GM19397 (cell line): ENCODE data around the gene ROR1.
A peak's percentile ranks its signal among the peaks of the same experiment; 100 is the strongest.

Experiments
- ATAC-seq: cut with Tn5 transposase; IDR thresholded peaks from one replicate; pipeline ENCODE4 v1.9.1; 2021; ENCODE audit warnings: mild to moderate bottlenecking, moderate library complexity; ENCODE audit not compliant: unreplicated experiment

ROR1 gene

DNA sequence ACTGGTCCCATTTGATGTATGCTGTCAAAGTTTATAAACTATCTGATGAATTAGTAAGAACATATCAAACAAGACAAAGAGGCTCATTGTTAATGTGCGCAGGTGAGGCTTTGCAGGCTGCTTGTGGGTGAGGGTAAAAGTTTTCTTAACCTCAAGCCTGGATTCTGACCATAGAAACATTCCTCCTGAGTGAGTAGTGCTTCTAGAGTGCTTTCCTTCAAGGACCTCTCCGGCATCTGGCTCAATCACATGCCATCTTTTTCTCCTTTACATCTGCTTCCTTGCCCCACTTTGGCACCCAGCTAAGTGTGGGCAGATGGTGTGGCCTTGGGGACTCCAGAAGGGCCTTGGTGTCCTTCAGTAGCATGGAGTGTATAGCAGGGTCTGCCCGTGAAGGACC lies 104.0 kb downstream of the ROR1 start:
- no peak for ATAC-seq

DNA sequence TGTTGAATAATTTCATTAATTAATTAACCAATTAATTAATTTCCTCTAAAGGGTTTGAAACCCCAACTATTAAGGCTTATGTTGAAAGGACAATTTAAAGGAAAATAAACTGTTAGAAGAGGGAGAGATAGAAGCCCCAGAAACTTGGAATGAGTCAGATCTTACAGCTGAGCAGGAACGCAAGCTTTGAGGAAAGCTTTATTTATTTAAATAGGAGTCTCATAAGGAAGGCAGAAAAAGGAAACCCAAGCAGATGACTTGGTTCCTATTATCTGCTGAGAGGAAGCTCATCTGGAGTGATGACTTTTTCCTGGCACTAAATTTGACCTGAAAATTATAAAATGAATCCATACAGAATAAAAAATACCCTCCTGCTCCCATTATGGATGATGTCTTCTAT lies 105.1 kb downstream of the ROR1 start:
- no peak for ATAC-seq

DNA sequence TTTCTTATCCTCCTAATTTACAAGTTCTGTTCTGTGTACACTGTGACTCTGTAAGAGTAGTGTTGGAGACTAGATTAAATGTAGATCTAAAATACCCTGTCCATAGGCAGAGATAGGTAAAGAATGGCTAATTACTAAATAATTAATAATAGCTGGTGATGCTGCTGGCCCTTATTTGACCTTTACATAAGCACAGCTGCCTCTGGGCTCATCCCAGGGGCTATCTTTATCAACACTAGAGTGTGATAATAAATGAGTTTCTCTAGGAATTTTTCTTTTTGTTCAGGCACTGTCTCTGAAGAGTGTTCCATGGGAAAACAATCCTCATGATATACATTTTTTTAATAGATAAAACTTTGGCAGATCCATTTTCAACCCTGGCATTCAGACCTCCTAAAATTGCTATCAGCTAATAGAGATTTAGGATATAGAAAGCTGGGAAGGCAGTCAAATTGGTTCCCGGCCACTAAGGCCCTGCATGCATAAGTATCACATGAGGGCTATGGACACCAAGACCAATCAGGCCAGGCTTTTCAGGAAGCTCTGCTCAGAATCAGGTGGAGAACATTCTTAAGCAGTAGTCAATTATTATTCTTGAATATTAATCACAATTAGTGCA lies 107.2 kb downstream of the ROR1 start:
- ATAC-seq: no peak

DNA sequence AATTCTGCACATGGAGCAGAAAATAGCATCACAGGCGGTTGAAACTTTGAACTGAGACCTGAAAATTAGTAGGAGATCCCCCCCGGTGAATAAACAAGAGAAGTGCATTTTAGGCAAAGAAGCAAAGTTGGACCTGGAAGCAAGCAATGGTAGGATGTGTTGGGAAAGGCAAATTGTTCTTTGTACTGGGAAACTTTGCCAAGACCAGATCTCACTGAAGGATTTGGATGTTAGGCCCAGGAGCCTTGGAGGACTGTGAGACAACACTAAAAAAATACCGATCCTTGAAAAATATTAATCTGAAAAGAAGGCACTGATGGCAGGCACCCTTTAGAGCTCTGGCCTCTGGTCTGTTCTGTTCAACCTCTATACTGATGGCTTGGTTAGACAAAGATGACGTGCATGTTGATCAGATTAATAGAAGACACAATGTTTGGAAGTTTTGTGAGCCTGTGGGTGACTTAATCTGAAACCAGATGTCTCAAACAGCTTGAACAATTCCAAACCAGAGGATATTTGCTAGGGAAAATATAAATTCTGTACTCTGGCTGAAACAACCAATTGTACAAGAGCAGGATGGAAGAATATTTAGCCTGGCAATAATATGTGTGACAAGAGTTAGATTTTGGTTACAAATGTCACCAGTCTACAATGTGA lies 108.4 kb downstream of the ROR1 start:
- ATAC-seq: no peak

DNA sequence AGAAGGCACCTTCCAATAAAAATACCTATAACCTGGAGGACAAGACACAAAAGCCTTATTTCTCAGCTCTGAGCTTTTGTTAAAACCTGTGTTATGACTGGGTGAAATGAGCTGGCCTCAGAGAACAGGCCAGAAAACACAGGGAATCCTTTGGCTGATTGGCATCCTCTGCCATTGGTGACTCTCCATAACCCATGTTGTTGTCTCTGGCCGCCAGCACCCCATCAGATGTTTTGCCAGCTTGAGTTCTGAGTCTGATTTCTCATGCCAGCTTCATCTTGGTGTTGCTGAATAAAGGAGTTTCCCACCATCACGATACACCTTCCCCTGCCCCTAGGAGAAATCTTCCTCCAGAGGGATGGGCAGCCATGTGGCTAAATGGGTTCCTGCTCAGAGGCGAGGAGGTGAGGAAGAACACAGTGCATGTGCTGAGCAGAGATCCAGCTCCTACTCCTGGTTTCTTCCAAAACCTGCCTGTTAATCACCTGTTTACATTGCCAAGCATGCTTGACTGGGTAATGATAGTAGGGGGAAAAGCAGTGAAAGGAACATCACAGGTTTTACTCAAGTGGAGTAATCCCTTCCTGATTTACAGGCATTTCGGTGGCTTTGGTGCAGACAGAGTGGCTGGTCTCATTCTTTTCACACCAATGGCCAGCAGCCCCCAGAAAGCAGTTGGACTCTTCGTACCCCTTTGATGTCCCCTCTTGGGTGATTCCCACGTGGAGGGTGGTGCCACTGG lies 109.8 kb downstream of the ROR1 start:
- no peak for ATAC-seq

DNA sequence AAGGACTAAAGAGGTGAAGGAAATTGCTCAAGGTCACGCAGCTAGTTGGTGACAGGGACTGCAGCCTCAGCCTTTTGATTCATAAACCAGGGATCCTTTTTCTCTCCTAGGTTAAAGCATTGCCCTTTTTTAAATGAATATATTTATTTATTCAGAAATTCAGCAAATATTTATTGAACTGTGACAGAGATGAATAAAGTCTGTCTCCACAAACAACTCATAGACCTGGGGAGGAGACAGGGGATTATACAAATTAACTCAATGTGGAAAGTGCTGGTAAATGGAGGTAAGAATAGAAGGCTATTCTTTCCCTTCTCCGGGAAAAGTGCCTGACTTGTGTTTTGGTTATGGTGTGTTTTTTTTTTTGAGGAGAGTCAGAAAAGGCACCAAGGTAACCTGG lies 110.7 kb downstream of the ROR1 start:
- no peak for ATAC-seq

DNA sequence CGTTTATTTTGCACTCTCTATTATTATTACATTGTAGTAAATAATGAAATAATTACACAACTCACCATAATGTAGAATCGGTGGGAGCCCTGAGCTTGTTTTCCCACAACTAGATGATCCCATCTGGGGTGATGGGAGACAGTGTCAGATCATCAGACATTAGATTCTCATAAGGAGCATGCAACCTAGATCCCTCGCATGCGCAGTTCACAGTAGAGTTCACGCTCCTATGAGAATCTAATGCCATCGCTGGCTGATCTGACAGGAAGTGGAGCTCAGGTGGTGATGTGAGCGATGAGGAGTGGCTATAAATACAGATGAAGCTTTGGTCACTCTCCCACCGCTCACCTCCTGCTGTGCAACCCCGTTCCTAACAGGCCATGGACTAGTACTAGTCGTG lies 112.1 kb downstream of the ROR1 start:
- ATAC-seq: no peak

DNA sequence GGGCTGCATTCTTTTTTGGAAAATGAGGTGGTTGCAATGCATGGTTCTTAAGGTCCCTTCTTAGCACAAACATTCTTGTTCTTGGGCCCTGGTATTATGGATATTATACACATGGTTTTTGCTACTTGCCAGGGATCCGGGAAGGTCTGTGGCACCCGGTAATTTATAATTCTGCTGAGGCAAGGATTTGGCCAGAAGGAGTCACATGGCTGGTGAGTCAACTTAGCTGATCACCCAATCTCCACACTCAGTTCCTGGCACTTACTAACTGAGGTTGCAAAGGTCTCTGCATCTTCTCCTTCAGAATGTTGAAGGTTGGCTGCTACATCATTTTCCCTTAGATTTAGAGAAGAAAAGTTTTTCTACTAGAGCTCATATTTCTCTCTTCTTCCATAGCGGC lies 112.5 kb downstream of the ROR1 start:
- ATAC-seq: no peak

DNA sequence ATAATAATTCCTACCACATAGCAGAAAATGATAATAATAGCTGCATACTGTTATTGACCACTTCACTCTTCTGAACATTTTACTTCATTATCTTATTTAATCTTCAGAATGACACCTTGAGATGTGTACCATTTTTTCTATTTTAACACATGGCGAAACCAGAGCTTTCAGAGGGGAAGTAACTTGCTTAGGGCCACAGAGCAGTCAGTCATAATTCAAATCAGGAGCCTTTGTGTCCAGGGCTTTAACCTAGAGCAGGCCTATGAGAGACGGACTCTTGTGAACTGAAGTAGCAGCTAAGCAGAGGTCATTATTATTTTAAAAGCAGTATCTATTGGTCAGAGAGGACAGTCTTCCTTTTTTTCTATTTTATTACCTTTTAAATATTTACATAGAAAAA lies 114.0 kb downstream of the ROR1 start:
- ATAC-seq: no peak

DNA sequence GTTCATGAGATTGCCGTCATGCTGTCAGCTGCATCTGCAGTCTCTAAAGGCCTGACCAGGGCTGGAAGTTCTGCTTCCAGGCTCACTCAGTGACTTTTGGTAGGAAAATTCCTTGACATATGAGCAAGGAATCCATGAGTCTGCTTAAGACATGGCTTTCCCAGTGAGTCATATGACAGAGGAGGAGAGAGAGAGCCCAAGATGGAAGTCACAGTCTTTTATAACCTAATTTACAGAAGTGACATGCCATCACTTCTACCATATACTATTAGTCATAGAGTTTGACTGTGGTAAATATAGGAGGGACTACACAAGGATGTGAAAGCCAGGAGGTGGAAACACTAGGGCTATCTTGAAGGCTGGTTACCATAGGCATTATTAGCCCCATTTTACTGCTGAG lies 115.2 kb downstream of the ROR1 start:
- ATAC-seq: no peak

DNA sequence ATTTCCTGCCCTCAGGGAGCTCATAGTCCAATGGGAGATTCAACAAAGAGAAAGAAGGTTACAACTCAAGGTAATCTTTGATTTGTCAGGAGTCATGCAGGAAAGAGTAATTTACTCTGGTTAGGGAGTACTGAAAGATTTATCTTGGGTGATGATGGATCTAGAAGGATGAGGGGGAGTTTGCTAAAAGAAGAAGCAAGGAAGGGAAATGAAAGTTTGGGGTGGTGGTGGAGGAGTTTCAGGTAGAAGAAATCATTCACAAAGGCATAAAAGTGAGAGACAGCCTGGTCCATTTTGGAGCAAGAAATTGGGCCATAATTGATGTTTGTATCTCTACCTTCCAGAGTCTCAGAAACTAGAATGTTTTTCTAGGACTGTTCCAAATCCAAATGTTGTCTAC lies 116.7 kb downstream of the ROR1 start:
- no peak for ATAC-seq

DNA sequence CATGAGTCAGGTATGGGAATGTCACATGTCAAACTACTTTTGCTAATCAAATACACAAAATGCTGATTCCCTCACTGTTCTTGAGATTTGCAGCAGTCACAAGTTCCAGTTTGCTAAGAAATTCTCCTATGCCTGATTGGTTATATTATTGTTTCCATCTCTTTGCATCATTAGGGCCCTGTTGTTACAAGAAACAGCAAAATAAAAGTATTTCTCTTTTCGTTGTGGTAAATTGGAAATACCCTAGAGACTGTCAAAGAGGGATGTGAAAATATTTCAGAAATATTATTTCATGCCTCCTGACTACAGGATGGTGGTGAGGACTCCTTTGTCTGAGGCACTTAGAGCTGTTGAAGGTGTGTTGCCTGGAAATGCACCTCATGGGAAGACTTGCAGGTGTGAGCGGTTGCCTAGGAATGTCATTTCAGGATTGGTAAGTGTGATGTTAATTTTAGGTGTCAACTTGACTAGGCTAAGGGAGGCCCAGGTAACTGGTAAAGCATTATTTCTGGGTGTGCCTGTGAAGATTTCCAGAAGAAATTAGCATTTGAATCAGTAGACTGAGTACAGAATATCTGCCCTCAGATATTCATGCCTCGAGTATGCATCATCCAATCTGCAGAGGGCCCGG lies 117.4 kb downstream of the ROR1 start:
- no peak for ATAC-seq

DNA sequence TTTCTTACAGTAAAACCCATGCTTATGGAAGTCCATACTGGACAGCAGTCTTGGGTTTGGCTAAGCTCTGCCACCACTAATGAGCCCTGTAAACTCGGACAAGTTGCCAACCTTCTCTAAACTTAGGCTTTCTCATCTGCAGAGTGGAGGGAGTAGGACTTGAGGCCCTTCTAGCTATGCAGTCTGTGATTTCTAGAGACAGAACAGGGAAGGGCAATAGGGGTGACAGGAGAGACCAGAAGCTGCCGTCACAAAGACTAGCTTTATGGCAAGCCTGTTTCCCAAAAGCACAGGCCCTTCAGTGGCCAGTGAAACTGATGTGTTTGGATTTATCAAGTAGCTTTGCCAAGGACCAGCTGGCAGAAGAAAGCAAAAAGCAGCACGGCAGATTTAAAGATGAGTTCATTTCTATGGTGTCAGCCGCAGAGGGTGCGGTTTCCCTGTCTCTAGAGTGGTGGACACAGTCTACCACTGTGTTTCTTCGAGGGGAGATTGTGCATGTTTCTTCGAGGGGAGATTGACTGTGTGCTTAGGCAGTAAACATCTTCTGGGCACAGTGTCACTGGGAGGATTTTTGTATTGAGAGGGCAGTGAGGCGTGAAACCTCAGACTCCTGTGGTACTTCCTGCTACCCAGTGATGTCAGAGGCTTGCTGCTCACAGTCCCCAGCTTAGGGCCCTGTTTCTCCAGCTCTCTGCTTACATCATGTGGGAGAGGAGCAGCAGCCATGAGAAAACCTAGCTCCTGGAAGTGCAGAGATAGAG lies 119.0 kb downstream of the ROR1 start:
- ATAC-seq: peak; percentile 100

DNA sequence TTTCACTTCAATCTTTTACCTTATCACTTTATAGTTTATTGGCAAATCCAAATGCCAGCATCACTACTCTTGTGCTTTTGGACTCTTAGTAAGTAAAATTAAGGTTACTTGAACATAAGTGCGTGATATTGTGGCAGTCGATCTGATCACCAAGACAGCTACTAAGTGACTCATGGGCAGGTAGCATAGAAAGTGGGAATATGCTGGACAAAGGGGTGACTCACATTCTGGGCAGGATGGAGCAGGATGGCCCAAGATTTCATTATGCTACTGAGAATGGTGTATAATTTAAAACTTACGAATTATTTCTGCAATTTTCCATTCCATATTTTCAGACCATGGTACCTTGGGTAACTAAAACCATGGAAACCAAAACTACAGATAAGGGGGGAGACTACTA lies 120.2 kb downstream of the ROR1 start:
- ATAC-seq: no peak

DNA sequence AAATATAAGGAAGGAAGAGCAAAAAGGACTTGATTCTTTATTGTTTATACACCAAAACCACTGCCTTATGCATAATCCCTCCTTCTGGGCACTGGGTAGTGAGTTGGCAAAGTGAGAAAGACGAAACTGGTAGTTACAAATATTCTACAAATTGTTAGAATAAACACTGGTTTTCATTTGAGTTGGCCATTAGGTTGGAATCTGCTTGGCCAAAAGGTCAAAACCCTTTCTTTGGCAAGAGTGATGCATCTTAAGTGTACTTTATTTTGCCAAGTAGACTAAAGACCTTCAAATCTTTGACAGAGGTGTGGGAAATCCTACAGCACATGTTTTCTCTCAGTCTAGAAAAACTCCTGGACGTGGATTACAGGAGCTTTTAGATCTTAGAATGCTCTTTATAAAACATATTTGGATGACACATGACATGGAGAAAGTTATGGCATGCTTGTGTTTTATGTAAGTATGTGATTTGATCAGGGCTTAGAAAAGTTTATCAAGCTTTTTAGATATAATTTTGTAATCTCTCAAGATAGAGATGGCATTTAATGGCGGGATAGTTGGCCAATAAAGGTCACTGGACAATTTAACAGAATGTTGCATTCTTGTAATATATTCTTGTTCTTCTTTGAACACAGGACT lies 120.9 kb downstream of the ROR1 start:
- ATAC-seq: no peak

DNA sequence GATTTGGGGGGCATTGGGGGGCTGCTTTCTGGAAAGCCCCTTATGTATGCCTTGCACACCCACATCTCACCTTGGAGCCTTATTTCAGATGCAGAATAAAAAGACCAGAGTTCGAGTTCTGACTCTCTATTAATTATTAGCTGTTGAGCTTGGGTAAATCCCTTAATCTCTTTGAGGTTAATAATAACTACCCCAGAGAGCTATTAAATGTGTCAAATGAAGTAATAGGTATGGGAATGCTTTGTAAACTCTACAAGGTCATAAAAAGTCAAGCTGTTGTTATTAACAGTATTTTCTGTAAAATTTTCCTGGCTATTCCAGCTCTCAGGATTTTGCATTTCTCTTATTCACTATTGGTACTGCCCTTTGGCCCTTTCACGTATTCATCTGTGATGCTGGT lies 122.9 kb downstream of the ROR1 start:
- no peak for ATAC-seq

DNA sequence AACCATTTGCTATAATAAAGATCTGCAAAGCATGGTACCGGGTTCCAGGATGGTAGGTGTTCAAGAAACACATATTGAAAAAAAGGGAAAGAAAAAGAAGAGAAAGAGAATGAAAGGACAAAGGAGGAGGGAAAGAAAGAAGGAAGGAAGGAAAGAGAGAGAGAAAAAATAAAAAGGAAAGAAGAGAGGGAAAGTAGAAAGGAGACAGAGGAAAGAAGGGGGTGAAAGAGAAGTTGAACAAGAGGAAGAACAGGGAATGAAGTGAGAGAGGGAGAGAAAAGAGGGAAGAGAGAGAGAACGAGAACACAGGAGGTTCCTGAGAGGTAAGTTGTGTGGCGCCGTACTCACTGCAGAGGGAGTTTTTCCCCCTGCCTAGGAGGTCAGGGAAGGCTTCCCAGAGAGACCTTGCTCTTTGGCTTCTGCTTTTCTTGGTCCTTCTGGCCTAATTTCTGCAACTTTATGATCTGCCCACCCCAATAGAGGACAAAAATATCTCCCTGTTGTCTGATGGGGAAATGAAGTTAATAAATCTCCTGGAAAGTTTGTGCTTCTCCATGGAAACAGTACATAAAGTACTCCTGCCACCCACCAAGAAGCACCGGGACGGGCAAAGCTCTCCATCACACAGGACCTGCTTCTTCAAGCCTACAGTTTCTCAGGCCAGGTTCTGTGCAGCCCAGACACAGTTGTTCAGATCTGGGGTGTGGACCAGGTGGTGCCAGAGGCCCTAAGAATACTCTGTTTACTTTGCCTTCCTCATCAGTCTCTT lies 124.8 kb downstream of the ROR1 start:
- ATAC-seq: no peak

DNA sequence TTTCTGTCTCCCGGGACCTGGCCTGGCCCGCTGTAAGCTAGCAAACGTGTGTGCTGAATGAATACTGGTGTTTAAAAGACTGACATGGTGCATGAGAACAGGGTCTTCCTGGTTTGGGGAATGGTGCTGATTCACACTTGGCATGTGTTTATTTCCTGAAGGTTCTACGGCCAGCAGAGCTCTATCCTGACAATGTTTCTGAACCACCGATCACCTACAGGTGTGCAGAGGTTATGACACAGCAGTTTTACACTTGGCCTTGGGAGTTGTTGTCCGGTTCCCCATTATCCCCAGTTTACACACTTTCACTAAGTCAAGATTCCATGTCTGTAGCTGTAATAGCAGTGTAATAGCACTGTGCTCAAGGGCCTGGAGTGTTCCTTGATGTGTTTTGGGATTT lies 127.3 kb downstream of the ROR1 start:
- no peak for ATAC-seq

DNA sequence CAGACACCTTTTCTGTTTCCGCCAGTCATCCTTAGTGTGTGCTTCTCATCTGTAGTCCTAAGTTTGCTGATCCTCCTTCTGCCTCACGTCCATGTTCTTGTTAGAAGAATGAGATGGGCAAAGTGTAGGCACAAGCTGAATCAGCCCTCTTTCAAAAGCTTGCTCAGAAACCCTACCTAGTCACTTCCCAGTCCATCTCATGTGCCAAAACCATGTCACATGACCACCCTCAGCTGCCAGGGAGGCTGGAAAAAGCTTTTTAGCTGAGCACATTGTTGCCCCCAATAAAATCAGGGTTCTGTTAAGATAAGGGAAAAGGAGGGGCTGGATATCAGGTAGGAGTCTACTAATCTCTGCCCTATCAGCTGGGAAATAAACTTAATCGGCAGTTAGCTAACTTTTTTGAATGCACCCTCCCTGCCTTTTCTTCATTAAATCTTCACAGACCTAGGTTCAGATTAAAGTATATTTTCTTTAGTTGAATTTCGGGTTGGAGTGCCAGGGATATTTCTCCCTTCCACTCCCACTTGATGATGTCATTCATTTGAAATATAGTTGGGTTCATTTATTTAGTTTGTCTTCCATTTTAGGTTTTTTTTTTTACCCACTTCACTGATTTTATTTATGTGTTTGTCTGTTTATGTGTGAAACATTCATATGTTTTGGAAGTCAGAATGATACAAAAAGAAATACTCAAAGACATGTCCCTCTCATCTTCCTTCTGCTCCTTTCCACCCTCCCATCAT lies 129.2 kb downstream of the ROR1 start:
- no peak for ATAC-seq
